Activated T-helper 1 cell treated with anti-CD3 and anti-CD28 coated beads, Interleukin-12 subunit alpha, Interleukin-12 subunit beta, Interleukin-2, Interleukin-4 antibody, amounts not matched to agents 30 ng/mL and 10 ng/mL and 1 ng/mL, durations not matched to agents 14 hours and 24 hours and 36 hours (primary cell): ENCODE measurements around the gene TMED4. TPM values are rescaled to one million over a fixed set of nuclear protein-coding genes. Genes with fewer than 3 reads are reported as not detected.

ENCODE experiments used
- DNase-seq: peaks from one replicate; pipeline ENCODE4 v3.0.0; 2021; ENCODE audit warnings: low spot score
- H3K27ac Mint-ChIP-seq: one replicate; pipeline ENCODE4 v1.8.0; 2021; ENCODE audit warnings: mild to moderate bottlenecking, mixed read lengths
- H3K27me3 Mint-ChIP-seq: one replicate; pipeline ENCODE4 v1.8.0; 2022; ENCODE audit warnings: mild to moderate bottlenecking, moderate library complexity, mixed read lengths; ENCODE audit not compliant: insufficient read depth
- H3K36me3 Mint-ChIP-seq: one replicate; pipeline ENCODE4 v1.8.0; 2021; ENCODE audit warnings: low read depth, mixed read lengths
- H3K4me1 Mint-ChIP-seq: one replicate; pipeline ENCODE4 v1.8.0; 2021; ENCODE audit warnings: low read depth, mixed read lengths
- H3K4me3 Mint-ChIP-seq: one replicate; pipeline ENCODE4 v1.8.0; 2021; ENCODE audit warnings: mild to moderate bottlenecking, moderate library complexity, mixed read lengths
- H3K9me3 Mint-ChIP-seq: one replicate; pipeline ENCODE4 v1.8.0; 2021; ENCODE audit warnings: mixed read lengths
- intact Hi-C: fragments of 100-400 bp; cut with micrococcal nuclease; formaldehyde crosslinking; loops from one replicate; pipeline ENCODE4 v1.15.1; 2024
- total RNA-seq: library from RNA; stranded (reverse); gene quantifications from 2 replicates; pipeline ENCODE4 v1.2.3, GENCODE V29; 2022

The TMED4 gene
- total RNA-seq, 1 donor from 2014 or later = 79.6 TPM

DNA sequence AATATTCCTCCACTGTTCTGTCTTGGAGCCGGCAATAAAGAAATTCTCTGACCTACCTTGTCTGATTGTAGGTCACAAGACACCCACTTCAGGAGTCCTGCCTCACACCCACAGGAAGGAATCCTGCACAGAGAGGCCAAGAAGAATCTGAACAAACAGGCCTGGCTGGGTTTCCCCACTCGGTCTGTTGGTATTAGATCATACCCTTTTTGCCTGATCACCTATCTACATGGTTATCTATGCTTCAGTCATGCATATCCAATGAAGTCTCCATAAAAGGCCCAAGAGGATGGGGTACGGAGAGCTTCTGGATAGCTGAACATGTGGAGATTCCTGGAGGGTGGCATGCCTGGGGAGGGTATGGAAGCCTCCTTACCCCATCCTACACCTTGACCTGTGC is 36.7 kb upstream of the TMED4 start:
- intact Hi-C loops = no loop called here
- peaks cover 27% of the 10 kb centered on the region for H3K36me3 Mint-ChIP-seq
- peak overlapping the region; percentile 95 for H3K27ac Mint-ChIP-seq
- H3K4me1 Mint-ChIP-seq = peaks cover 87% of the 10 kb centered on the region
- peak overlapping the region; percentile 16 for H3K4me3 Mint-ChIP-seq
- H3K27me3 Mint-ChIP-seq = no peaks in the 10 kb centered on the region
- no peaks in the 10 kb centered on the region for H3K9me3 Mint-ChIP-seq
- no peak for DNase-seq

DNA sequence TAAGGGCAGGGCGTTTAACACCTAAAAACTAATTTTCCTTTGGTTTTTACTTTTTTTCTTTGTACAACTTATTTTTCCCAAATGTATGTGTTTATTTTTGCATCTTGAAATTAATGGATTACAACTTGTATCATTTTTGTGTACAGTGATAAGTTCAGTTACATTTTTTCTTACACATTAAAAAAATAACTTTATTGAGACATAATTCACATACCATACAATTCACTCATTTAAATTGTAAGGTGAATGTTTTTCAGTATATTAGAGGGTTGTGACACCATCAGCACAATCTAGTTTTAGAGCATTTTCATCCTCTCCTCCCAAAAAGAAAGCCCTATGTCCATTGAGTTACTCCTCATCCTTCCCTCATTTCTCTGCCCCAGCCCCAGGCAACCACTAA is 36.0 kb upstream of the TMED4 start:
- H3K9me3 Mint-ChIP-seq = no peaks in the 10 kb centered on the region
- no peak for DNase-seq
- intact Hi-C loops = no loop called here
- peak overlapping the region; percentile 95 for H3K27ac Mint-ChIP-seq
- H3K36me3 Mint-ChIP-seq = peaks cover 26% of the 10 kb centered on the region
- H3K4me1 Mint-ChIP-seq = peaks cover 80% of the 10 kb centered on the region
- H3K27me3 Mint-ChIP-seq = no peaks in the 10 kb centered on the region
- peak overlapping the region; percentile 48 for H3K4me3 Mint-ChIP-seq

DNA sequence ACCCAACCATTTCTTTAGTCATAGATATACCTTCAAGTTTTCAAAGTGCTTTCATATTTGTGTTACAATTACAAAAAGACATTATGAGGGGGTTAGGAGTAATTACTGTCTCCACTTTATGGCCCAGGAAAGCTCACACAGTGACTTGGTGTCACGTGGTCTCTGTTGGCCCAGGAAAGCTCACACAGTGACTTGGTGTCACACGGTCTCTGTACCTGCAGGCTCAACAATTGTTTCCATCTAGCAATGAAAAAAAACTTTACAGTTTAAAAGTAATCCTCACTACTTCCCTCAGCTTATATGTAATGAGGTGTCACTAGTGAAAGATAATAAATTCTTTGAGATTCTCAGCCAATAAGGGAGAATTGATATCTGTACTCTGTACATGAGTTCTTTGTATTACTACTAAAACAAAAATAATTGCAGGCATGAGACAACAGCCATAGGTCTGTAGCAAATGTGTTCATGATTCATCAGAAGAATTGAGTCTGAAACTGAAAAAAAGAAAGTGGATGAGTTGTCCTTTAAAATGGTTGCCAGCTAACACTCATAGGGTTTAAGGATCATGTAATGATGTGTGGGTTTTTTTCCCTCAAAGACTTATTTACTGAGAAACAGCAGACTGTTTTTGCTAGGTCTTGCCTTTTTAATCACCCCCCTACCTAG is 35.3 kb upstream of the TMED4 start:
- peaks cover 26% of the 10 kb centered on the region for H3K36me3 Mint-ChIP-seq
- DNase-seq = no peak
- no peaks in the 10 kb centered on the region for H3K27me3 Mint-ChIP-seq
- H3K9me3 Mint-ChIP-seq = no peaks in the 10 kb centered on the region
- H3K27ac Mint-ChIP-seq = peak overlapping the region; percentile 95
- H3K4me1 Mint-ChIP-seq = peaks cover 73% of the 10 kb centered on the region
- intact Hi-C loops = loop anchor here (1.0 kb wide), 7 partner anchors 8 to 579 kb away; partner anchors contain the start of genes OGDH and TMED4
- H3K4me3 Mint-ChIP-seq = peak overlapping the region; percentile 72

DNA sequence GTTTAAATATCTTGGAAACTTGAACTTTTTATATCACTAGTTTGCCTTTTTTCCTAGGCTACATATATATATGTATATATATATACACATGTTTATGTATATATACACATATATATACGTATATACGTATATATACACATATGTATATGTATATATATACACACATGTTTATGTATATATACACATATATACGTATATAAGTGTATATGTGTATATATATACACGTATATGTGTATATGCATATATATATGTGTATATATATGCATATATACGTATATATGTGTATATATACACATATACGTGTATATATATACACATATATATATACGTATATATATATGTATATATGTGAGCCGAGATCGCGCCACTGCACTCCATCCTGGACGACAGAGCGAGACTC is 34.5 kb upstream of the TMED4 start:
- H3K9me3 Mint-ChIP-seq = no peaks in the 10 kb centered on the region
- no peak for DNase-seq
- H3K27me3 Mint-ChIP-seq = no peaks in the 10 kb centered on the region
- H3K27ac Mint-ChIP-seq = no peak overlapping the region
- intact Hi-C loops = no loop called here
- H3K4me1 Mint-ChIP-seq = peaks cover 73% of the 10 kb centered on the region
- no peak overlapping the region for H3K4me3 Mint-ChIP-seq
- peaks cover 26% of the 10 kb centered on the region for H3K36me3 Mint-ChIP-seq

DNA sequence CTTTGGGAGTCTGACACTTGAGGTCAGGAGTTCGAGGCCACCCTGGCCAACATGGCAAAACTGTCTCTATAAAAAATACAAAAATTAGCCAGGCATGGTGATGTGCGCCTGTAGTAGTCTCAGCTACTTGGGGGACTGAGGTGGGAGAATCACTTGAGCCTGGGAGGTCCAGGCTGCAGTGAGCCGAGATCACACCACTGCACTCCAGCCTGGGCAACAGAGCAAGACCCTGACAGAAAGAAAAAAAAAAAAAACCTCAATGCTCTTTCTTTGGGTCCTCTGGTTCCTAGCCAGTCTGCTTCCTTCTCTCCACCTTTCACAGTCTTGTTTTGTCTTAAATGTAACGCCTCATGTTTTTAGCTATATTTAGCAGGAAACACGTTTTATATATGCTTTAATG is 33.8 kb upstream of the TMED4 start:
- H3K9me3 Mint-ChIP-seq = no peaks in the 10 kb centered on the region
- no peak overlapping the region for H3K4me3 Mint-ChIP-seq
- no peaks in the 10 kb centered on the region for H3K27me3 Mint-ChIP-seq
- H3K36me3 Mint-ChIP-seq = peaks cover 22% of the 10 kb centered on the region
- H3K4me1 Mint-ChIP-seq = peaks cover 66% of the 10 kb centered on the region
- intact Hi-C loops = no loop called here
- DNase-seq = no peak
- H3K27ac Mint-ChIP-seq = peak overlapping the region; percentile 42

DNA sequence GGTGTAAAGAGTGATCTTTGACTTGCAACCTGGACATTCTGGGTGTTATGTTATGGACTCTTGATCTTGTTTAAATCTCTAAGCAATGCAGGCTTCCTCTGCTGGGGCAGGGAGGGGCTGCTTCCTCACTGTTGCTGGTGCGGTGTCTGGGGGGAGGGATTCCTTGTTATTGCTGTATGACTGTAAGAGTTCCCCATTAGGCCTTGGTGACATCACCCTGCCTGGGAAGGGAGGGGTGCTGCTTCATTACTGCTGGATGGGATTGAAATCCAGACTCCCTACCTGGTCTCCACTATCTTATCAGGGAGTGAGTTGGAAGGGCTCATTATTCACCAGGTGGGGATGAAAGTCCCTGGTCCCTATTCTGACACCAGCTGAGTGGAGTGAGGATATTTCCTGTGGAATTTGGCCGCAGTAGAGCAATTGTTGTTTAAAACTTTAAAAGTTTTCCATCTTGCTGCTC is 33.1 kb upstream of the TMED4 start:
- H3K36me3 Mint-ChIP-seq = peaks cover 20% of the 10 kb centered on the region
- H3K4me1 Mint-ChIP-seq = peaks cover 63% of the 10 kb centered on the region
- H3K27ac Mint-ChIP-seq = peak overlapping the region; percentile 70
- no peak for DNase-seq
- no peaks in the 10 kb centered on the region for H3K9me3 Mint-ChIP-seq
- H3K4me3 Mint-ChIP-seq = no peak overlapping the region
- intact Hi-C loops = no loop called here
- no peaks in the 10 kb centered on the region for H3K27me3 Mint-ChIP-seq

DNA sequence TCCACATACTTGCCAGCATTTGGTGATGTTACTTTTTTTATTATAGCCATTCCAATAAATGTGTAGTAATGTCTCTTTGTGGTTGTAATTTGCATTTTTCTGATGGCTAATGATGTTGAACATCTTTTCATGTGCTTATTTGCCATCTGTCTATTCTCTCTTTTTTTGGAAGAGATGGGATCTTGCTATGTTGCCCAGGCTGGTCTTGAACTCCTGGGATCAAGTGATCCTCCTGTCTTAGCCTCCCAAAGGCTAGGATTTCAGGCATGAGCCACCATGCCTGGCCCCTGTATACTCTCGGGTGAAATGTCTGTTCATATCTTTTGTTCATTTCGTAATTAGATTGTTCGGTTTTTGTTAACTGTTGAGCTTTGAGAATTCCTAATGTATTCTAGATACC is 27.8 kb upstream of the TMED4 start:
- DNase-seq = no peak
- intact Hi-C loops = no loop called here
- Mint-ChIP-seq H3K4me1 (peaks cover 53% of the 10 kb centered on the region), H3K4me3 (no peak overlapping the region), H3K36me3 (peaks cover 8% of the 10 kb centered on the region), H3K27ac (peak overlapping the region; percentile 9), H3K9me3 (no peaks in the 10 kb centered on the region), H3K27me3 (peaks cover 2% of the 10 kb centered on the region)

DNA sequence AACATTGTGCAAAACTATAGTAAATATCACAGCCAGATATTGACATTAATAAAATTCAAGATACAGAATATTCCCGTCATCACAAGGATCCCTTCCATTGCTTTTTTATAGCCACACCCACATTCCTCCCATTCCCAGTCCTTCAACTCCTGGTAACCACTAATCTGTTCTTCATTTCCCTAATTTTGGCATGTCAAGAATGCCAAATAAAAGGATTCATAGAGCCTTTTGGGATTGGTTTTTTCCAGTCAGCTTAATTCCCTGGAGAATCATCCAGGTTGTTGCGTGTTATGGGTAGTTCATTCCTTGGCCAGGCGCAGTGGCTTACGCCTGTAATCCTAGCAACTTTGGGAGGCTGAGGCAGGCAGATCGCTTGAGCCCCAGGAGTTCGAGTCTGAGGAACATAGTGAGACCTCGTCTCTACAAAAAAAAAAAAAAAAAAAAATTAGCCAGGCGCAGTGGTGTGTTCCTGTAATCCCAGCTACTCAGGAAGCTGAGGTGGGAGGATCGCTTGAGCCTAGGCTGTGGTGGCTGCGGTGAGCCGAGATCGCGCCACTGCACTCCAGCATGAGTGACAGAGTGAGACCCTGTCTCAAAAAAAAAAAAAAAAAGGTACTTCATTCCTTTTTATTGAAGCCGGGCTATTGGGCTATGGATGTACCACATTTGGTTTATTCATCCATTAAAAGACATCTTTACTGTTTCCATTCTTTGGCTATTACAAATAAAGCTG is 27.1 kb upstream of the TMED4 start:
- DNase-seq = no peak

DNA sequence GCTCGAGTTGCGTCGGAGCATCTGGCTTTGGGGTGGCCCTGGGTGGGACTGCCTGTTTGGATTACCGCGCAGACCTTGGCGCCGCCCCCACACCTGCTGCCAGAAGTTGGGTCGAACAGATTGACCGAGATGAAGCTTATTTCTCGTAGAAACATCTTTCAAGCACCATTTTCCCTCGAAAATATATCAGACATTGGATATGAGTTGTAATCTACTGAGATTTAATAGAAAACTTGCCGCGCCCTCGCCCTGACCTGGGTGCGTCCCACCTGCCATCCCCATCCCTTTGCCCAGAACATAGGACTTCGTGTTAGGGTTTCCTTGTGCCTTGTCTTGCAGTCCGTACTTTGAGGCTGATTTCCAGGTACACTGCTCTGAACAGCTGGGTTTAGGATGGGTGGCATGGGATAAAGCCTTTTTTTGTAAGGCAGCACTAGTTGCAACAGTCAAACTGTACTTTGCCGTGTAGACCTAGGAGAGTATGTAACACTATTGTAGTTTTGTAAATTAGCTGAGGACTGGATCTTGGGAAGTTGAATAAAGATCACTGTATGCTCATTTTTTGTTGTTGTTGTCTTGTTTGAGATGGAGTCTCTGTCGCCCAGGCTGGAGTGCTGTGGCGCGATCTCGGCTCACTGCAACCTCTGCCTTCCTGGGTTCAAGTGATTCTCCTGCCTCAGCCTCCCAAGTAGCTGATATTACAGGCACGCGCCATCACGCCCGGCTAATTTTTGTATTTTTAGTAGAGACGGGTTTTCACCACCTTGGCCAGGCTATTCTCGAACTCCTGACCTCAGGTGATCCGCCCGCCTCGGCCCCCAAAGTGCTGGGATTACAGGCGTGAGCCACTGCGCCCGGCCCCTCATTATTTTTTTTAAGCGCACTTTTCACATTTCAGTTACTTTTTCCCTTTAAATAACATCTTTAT is 25.4 kb upstream of the TMED4 start:
- Mint-ChIP-seq H3K4me3 (peak overlapping the region; percentile 98), H3K4me1 (peaks cover 45% of the 10 kb centered on the region), H3K36me3 (peaks cover 4% of the 10 kb centered on the region), H3K9me3 (no peaks in the 10 kb centered on the region), H3K27me3 (peaks cover 6% of the 10 kb centered on the region), H3K27ac (peak overlapping the region; percentile 97)
- intact Hi-C loops = loop anchor here (2.0 kb wide), 1 partner anchor 33 kb away; no protein-coding TSS in a partner anchor
- no peak for DNase-seq

More for the DNA sequence above, 27.1 kb upstream of the TMED4 start:
- Mint-ChIP-seq H3K4me3 (peak overlapping the region; percentile 57), H3K27ac (no peak overlapping the region), H3K36me3 (peaks cover 4% of the 10 kb centered on the region), H3K9me3 (no peaks in the 10 kb centered on the region), H3K27me3 (peaks cover 2% of the 10 kb centered on the region), H3K4me1 (peaks cover 46% of the 10 kb centered on the region)
- intact Hi-C loops = no loop called here

DNA sequence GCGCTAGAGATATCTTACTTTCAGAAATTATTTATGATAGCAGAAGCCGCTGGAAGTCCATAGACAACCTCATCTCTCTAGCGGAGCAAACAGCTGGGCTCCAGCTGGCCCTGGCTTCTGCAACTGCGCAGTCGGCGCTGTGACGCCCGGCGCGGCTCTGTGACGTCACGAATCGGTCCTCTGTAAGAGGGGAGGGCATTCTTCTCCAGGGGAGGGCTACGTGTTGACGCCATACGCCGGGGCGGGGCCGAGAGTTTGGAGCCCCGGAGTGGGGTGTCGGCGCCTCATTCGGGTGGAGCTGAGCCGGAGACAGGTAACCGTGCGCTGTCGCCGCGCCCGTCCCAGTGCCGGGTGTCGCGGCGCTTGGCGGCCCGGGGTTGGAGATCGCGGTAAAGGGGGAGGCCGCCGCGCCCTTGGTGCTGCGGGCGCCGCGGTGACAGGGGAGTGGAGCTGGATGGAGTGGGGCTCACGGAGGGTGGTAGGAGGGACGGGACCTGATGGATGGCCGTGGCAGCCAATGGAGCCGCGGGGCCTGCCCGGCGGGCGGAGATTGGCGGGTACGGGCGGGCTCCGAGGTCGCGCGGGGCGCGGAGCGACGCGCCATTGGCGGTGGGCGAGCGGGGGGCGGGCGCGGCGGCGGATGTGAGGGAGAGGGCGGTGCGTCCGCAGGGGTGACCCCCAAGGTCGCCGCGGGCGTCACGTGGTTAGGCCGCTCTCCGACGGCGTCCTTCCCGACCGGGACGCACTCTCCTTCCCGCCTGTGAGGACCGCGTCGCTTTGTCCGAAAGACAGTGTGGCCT is 24.5 kb upstream of the TMED4 start, which contains the start of gene OGDH:
OGDH (plus strand) TSS at position 287 of the 800 bp plus-strand sequence. CDS start 17,717 bp downstream, outside the sequence.
- intact Hi-C loops = loop anchor here (1.0 to 2.0 kb wide), 17 partner anchors 11 to 524 kb away; partner anchors contain the start of genes H2AZ2, MYO1G, POLD2 and POLM
- H3K9me3 Mint-ChIP-seq = no peaks in the 10 kb centered on the region
- peak; percentile 98 for DNase-seq
- peaks cover 39% of the 10 kb centered on the region for H3K4me1 Mint-ChIP-seq
- H3K36me3 Mint-ChIP-seq = peaks cover 4% of the 10 kb centered on the region
- H3K27ac Mint-ChIP-seq = peak within 1 kb of the TSS; percentile 99
- H3K4me3 Mint-ChIP-seq = peak within 1 kb of the TSS; percentile 98
- H3K27me3 Mint-ChIP-seq = peaks cover 10% of the 10 kb centered on the region

DNA sequence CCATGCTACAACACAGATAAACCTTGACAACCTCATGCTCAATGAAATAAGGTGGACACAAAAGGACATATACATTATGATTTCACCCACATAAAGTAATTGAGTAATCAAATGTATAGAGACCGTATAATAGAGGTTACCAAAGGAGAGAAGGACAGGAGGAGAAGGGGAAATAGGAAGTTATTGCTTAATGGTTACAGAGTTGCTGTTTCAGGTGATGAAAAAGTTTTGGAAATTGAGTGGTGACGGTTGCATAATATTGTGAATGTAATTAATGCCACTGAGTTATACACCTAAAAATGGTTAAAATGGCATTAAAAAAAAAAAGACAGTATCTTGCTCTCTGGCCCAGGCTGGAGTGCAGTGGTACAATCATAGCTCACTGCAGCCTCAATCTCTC is 22.9 kb upstream of the TMED4 start:
- Mint-ChIP-seq H3K27ac (no peak overlapping the region), H3K36me3 (peaks cover 4% of the 10 kb centered on the region), H3K27me3 (peaks cover 17% of the 10 kb centered on the region), H3K4me3 (peak overlapping the region; percentile 34), H3K9me3 (no peaks in the 10 kb centered on the region), H3K4me1 (peaks cover 36% of the 10 kb centered on the region)
- DNase-seq = no peak
- intact Hi-C loops = no loop called here

DNA sequence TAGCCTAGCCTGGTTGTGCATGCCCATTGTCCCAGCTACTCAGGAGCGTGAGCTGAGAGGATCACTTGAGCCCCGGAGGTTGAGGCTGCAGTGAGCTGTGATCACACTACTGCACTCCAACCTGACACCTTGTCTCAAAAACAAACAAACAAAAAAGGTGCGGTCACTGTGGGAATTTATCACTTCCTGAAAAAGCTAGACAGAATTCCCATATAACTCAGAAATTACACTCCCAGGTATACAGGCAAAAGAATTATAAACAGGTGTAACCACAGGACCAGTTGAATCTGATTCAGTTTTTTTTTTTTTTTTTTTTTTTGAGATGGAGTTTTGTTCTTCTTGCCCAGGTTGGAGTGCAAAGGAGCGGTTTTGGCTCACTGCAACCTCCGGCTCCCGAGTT is 21.2 kb upstream of the TMED4 start:
- Mint-ChIP-seq H3K27me3 (peaks cover 17% of the 10 kb centered on the region), H3K4me1 (peaks cover 22% of the 10 kb centered on the region), H3K27ac (no peak overlapping the region), H3K36me3 (peaks cover 4% of the 10 kb centered on the region), H3K4me3 (no peak overlapping the region), H3K9me3 (no peaks in the 10 kb centered on the region)
- intact Hi-C loops = no loop called here
- no peak for DNase-seq
